Mesodermal cell (in vitro differentiated cells): Measurements from ENCODE around the gene RNF126.

Experiments
- H3K27ac ChIP-seq: 2 replicates; pipeline ENCODE4 v1.7.0; 2013; ENCODE audit warnings: mild to moderate bottlenecking, low read depth, low read length, moderate library complexity; ENCODE audit not compliant: severe bottlenecking
- H3K36me3 ChIP-seq: 2 replicates; pipeline ENCODE4 v1.7.1; 2013; ENCODE audit warnings: mild to moderate bottlenecking, low read length, moderate library complexity; ENCODE audit not compliant: control insufficient read depth, insufficient read depth
- H3K4me1 ChIP-seq: one replicate; pipeline ENCODE4 v1.7.1; 2013; ENCODE audit warnings: mild to moderate bottlenecking, low read length; ENCODE audit not compliant: insufficient read depth, control insufficient read depth, poor library complexity, severe bottlenecking
- H3K4me3 ChIP-seq: 2 replicates; pipeline ENCODE4 v1.7.0; 2013; ENCODE audit warnings: low read length, control low read depth, mild to moderate bottlenecking; ENCODE audit not compliant: insufficient read depth, poor library complexity, severe bottlenecking; ENCODE audit errors: extremely low read depth
- H3K9me3 ChIP-seq: 2 replicates; pipeline ENCODE4 v1.7.1; 2013; ENCODE audit warnings: mild to moderate bottlenecking, low read length, moderate library complexity; ENCODE audit not compliant: control insufficient read depth
- WGBS, 2 experiments: methylation state at CpG; one replicate each; pipeline ENCODE4 v1.1.5; 2013; ENCODE audit warnings: missing lambda C conversion rate in 2 of 2; ENCODE audit not compliant: insufficient coverage in 2 of 2; 5-methylcytosine and 5-hydroxymethylcytosine counted together

RNF126 gene

GRCh38 chr19:616747-617526, 46.1 kb downstream of the RNF126 start:
- Histone ChIP-seq H3K27ac (no peak overlapping the region), H3K4me3 (no peak overlapping the region), H3K36me3 (peaks cover 49% of the 10 kb centered on the region), H3K9me3 (no peaks in the 10 kb centered on the region), H3K4me1 (no peaks in the 10 kb centered on the region)
- WGBS, 2 experiments = 94 to 97% methylated on average over 40 of the region's 58 CpGs

- peaks cover 45% of the 10 kb centered on the region for H3K36me3 ChIP-seq
- H3K27ac ChIP-seq = no peak overlapping the region
- WGBS, 2 experiments = 82 to 90% methylated on average over 28 to 69 of the region's 97 CpGs
- H3K9me3 ChIP-seq = no peaks in the 10 kb centered on the region
- peaks cover 4% of the 10 kb centered on the region for H3K4me1 ChIP-seq
- H3K4me3 ChIP-seq = no peak overlapping the region
These were observed 46.8 kb downstream of the RNF126 start for GRCh38 chr19:616062-616700.

GRCh38 chr19:615619-616018, 47.4 kb downstream of the RNF126 start:
- 87 to 91% methylated on average over 21 to 31 of the region's 33 CpGs for WGBS, 2 experiments
- Histone ChIP-seq H3K27ac (no peak overlapping the region), H3K36me3 (peaks cover 45% of the 10 kb centered on the region), H3K9me3 (no peaks in the 10 kb centered on the region), H3K4me1 (peaks cover 8% of the 10 kb centered on the region), H3K4me3 (no peak overlapping the region)

GRCh38 chr19:613732-614567, 49.1 kb downstream of the RNF126 start:
- H3K4me3 ChIP-seq = no peak overlapping the region
- no peak overlapping the region for H3K27ac ChIP-seq
- 96 to 97% methylated on average over 41 to 54 of the region's 54 CpGs for WGBS, 2 experiments
- peaks cover 31% of the 10 kb centered on the region for H3K36me3 ChIP-seq
- peaks cover 8% of the 10 kb centered on the region for H3K4me1 ChIP-seq
- no peaks in the 10 kb centered on the region for H3K9me3 ChIP-seq

- Histone ChIP-seq H3K9me3 (no peaks in the 10 kb centered on the region), H3K36me3 (peaks cover 21% of the 10 kb centered on the region), H3K27ac (no peak overlapping the region), H3K4me1 (peaks cover 8% of the 10 kb centered on the region), H3K4me3 (no peak overlapping the region)
- 95 to 96% methylated on average over 33 of the region's 33 CpGs for WGBS, 2 experiments
These were observed 50.1 kb downstream of the RNF126 start for GRCh38 chr19:612941-613340.

- peaks cover 8% of the 10 kb centered on the region for H3K4me1 ChIP-seq
- 82 to 86% methylated on average over 9 to 10 of the region's 13 CpGs for WGBS, 2 experiments
- peaks cover 12% of the 10 kb centered on the region for H3K36me3 ChIP-seq
- H3K27ac ChIP-seq = no peak overlapping the region
- no peaks in the 10 kb centered on the region for H3K9me3 ChIP-seq
- no peak overlapping the region for H3K4me3 ChIP-seq
These were observed 51.5 kb downstream of the RNF126 start for GRCh38 chr19:611481-611868.

GRCh38 chr19:610801-611480, 52.1 kb downstream of the RNF126 start:
- Histone ChIP-seq H3K9me3 (no peaks in the 10 kb centered on the region), H3K4me1 (peaks cover 8% of the 10 kb centered on the region), H3K36me3 (peaks cover 12% of the 10 kb centered on the region), H3K27ac (peak overlapping the region; percentile 69), H3K4me3 (no peak overlapping the region)
- WGBS, 2 experiments = 57 to 60% methylated on average over 28 to 35 of the region's 36 CpGs

GRCh38 chr19:610071-610800, 52.8 kb downstream of the RNF126 start:
- Histone ChIP-seq H3K9me3 (no peaks in the 10 kb centered on the region), H3K36me3 (peaks cover 9% of the 10 kb centered on the region), H3K4me3 (no peak overlapping the region), H3K4me1 (peaks cover 8% of the 10 kb centered on the region), H3K27ac (peak overlapping the region; percentile 69)
- whole genome bisulfite sequencing, 2 experiments = 87 to 88% methylated on average over 21 to 27 of the region's 38 CpGs

GRCh38 chr19:609004-609346, 54.0 kb downstream of the RNF126 start:
- 96 to 97% methylated on average over 13 to 18 of the region's 22 CpGs for WGBS, 2 experiments
- no peak overlapping the region for H3K27ac ChIP-seq

More at GRCh38 chr19:609004-609346, 54.0 kb downstream of the RNF126 start:
- Histone ChIP-seq H3K4me1 (peaks cover 8% of the 10 kb centered on the region), H3K36me3 (peaks cover under 1% of the 10 kb centered on the region), H3K9me3 (no peaks in the 10 kb centered on the region), H3K4me3 (no peak overlapping the region)
